HepG2 (cell line): ENCODE data around the gene BIRC5. TPM values are rescaled to one million over a fixed set of nuclear protein-coding genes. Genes with fewer than 3 reads are reported as not detected.

ENCODE experiments used
- CBX2 ChIP-seq, 2 experiments: fragments of 200-600 bp in 1 of 2; sonication (generic); formaldehyde crosslinking in 1 of 2; IDR thresholded peaks; 2 replicates each; pipeline versions ENCODE4 v1.7.0 to v1.8.1; 2018 to 2022; ENCODE audit warnings: low read depth in 2 of 2, low read length in 1 of 2, mild to moderate bottlenecking in 1 of 2, missing genetic modification reagents in 1 of 2
- HBP1 ChIP-seq: IDR thresholded peaks from 2 replicates; pipeline ENCODE4 v1.6.1; 2016; ENCODE audit warnings: low read depth, control low read depth
- HMG20B ChIP-seq: conservative IDR thresholded peaks from 2 replicates; pipeline ENCODE4 v1.6.1; 2016; ENCODE audit warnings: missing genetic modification reagents, missing compliant biosample characterization
- ISL2 ChIP-seq: sonication (generic); formaldehyde crosslinking; IDR thresholded peaks from 2 replicates; pipeline ENCODE4 v1.5.0; 2020; ENCODE audit warnings: missing genetic modification reagents
- KLF16 ChIP-seq, 2 experiments: sonication (generic) in 1 of 2; formaldehyde crosslinking in 1 of 2; IDR thresholded peaks; 2 replicates each; pipeline versions ENCODE4 v1.6.1 to v1.8.0; 2016 to 2023; ENCODE audit warnings: missing genetic modification reagents in 2 of 2, missing compliant biosample characterization in 1 of 2
- ZBTB39 ChIP-seq: sonication (generic); formaldehyde crosslinking; IDR thresholded peaks from 2 replicates; pipeline ENCODE4 v1.5.0; 2020; ENCODE audit warnings: missing genetic modification reagents
- ZMAT3 ChIP-seq: sonication (generic); formaldehyde crosslinking; conservative IDR thresholded peaks from 2 replicates; pipeline ENCODE4 v1.7.0; 2021; ENCODE audit warnings: missing genetic modification reagents
- ZNF142 ChIP-seq: sonication (generic); formaldehyde crosslinking; IDR thresholded peaks from 2 replicates; pipeline ENCODE4 v1.4.0; 2020; ENCODE audit warnings: missing genetic modification reagents
- ZNF468 ChIP-seq: sonication (generic); formaldehyde crosslinking; IDR thresholded peaks from 2 replicates; pipeline ENCODE4 v1.8.0; 2022; ENCODE audit warnings: mild to moderate bottlenecking, moderate library complexity, missing genetic modification reagents
- ZNF556 ChIP-seq: sonication (generic); formaldehyde crosslinking; IDR thresholded peaks from 2 replicates; pipeline ENCODE4 v1.4.0; 2020; ENCODE audit warnings: mild to moderate bottlenecking, missing genetic modification reagents, borderline replicate concordance
- ZNF564 ChIP-seq: sonication (generic); formaldehyde crosslinking; IDR thresholded peaks from 2 replicates; pipeline ENCODE4 v1.8.1; 2023; ENCODE audit warnings: mild to moderate bottlenecking, missing genetic modification reagents
- ZNF609 ChIP-seq: sonication (generic); formaldehyde crosslinking; IDR thresholded peaks from 2 replicates; pipeline ENCODE4 v1.4.0; 2020; ENCODE audit warnings: mild to moderate bottlenecking, missing genetic modification reagents, borderline replicate concordance
- ZNF773 ChIP-seq: sonication (generic); formaldehyde crosslinking; IDR thresholded peaks from 2 replicates; pipeline ENCODE4 v1.4.0; 2020; ENCODE audit warnings: missing genetic modification reagents, borderline replicate concordance
- ZSCAN22 ChIP-seq: sonication (generic); formaldehyde crosslinking; IDR thresholded peaks from 2 replicates; pipeline ENCODE4 v1.4.0; 2020; ENCODE audit warnings: mild to moderate bottlenecking, missing genetic modification reagents
- polyA plus RNA-seq, 8 experiments: library from polyadenylated mRNA; depleted of rRNA in 3 of 8; stranded (reverse) in 7 of 8; unstranded in 1 of 8; fragments of >200 nt; fragmentation: Illumina TruSeq in 4 of 8; extraction: Trizol in 4 of 8; gene quantifications; 2 replicates each; pipeline versions ENCODE4 v1.2.1 to v1.2.3, GENCODE V29; 2011 to 2016; ENCODE audit warnings: low read depth in 4 of 8, missing spikeins in 1 of 8, mixed read lengths in 1 of 8; ENCODE audit not compliant: insufficient read depth in 1 of 8
- total RNA-seq, 5 experiments: library from RNA; depleted of rRNA; stranded (reverse); fragments of >200 nt; fragmentation: Illumina TruSeq; extraction: Trizol; gene quantifications; 2 replicates each; pipeline ENCODE4 v1.2.3, GENCODE V29; 2016; ENCODE audit warnings: low read depth in 1 of 5

BIRC5 gene
- total and polyA plus RNA-seq, 2 of the 13 experiments (the other 11 are each of a cell fraction or from before 2014, with no cell fraction given): 30.3 to 135 TPM

- TF ChIP-seq ZBTB39 (CRISPR knock-in tag): no peak
- TF ChIP-seq ZMAT3: peak; percentile 84; the same call in 1 of the 2 replicates
- no peak for TF ChIP-seq ZNF468
- TF ChIP-seq KLF16 (CRISPR knock-in tag; IDR thresholded peaks at IDR 0.05): 0 out of 4 replicates have a peak, but pooled peaks of 1 of the 2 experiments have one; percentile 42
- no peak for TF ChIP-seq HBP1 (CRISPR knock-in tag)
- TF ChIP-seq ZNF609 (CRISPR knock-in tag): no peak
- TF ChIP-seq ZNF773: peak; percentile 35
- TF ChIP-seq CBX2 (IDR thresholded peaks at IDR 0.05; ENCODE audit: low read depth, low read length): no peak
- TF ChIP-seq CBX2 (CRISPR knock-in tag; IDR thresholded peaks at IDR 0.05; ENCODE audit: low read depth): no peak
- TF ChIP-seq ZNF556 (CRISPR knock-in tag): no peak; the same call in 1 of the 2 replicates
- no peak for TF ChIP-seq HMG20B (CRISPR knock-in tag)
- no peak for TF ChIP-seq ZNF564
- peak; percentile 56 for TF ChIP-seq ISL2 (CRISPR knock-in tag)
- no peak for TF ChIP-seq ZSCAN22 (CRISPR knock-in tag)
- peak; percentile 66 for TF ChIP-seq ZNF142
These were observed 45.7 kb upstream of the BIRC5 start, which contains the start of gene SYNGR2 (continued) for GRCh38 chr17:78168242-78168902.
